NT2/D1 (cell line): ENCODE results near the gene DOCK6.
"Not testable (repeated sequence)": the region's sequence is repeated elsewhere in the genome, so short reads cannot be mapped to it uniquely, and the experiment has no call there.

Experiments
- SUZ12 ChIP-seq: IDR thresholded peaks from 2 replicates; pipeline ENCODE4 v1.6.1; 2011; ENCODE audit not compliant: insufficient read length, insufficient read depth; ENCODE audit errors: extremely low read depth
- YY1 ChIP-seq: IDR thresholded peaks from 2 replicates; pipeline ENCODE4 v1.6.1; 2011; ENCODE audit not compliant: insufficient read length, insufficient read depth

DNA sequence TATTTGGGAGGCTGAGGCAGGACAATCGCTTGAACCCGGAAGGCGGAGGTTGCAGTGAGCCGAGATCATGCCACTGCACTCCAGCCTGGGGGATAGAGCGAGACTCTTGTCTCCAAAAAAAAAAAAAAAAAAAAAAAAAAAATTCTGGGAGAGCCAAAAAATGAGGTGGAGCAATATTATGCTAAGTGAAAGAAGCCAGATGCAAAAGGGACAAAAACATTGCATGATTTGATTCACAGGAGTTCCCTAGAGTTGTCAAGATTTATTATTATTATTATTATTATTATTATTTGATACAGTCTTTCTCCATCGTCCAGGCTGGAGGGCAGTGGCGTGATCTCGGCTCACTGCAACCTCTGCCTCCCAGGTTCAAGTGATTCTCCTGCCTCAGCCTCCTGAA lies 81.3 kb downstream of the DOCK6 start:
- not testable (repeated sequence) for TF ChIP-seq YY1, SUZ12
